Caco-2 (cell line): ENCODE measurements around the gene GFOD1. TPM values are rescaled to one million over a fixed set of nuclear protein-coding genes. Genes with fewer than 3 reads are reported as not detected.

Experiments used
- BruUV-seq: library from RNA; stranded (reverse); fragments of 400-500 nt; replicated peaks from 2 replicates; lab custom pipeline; 2021; lab: Mats Ljungman, UMichigan
- CTCF ChIA-PET: fragments of 300-600 bp; sonication (Branson Sonifier 250); formaldehyde crosslinking; loops from one replicate; lab custom pipeline; 2022; ENCODE audit warnings: antibody characterized with exemption; lab: Charles Lee
- POLR2A ChIA-PET: fragments of 300-600 bp; sonication (Branson Sonifier 250); formaldehyde crosslinking; loops from one replicate; lab custom pipeline; 2022; ENCODE audit warnings: antibody characterized with exemption; lab: Charles Lee
- DNase-seq, 2 experiments: peaks; one replicate each; pipeline versions ENCODE4 v3.0.0 to v3.0.0-alpha.2; 2020 to 2022
- H3K27me3 ChIP-seq: replicated peaks from 2 replicates; pipeline ENCODE4 v1.6.0; 2011; ENCODE audit warnings: low read length; ENCODE audit not compliant: control insufficient read depth, insufficient read depth
- H3K36me3 ChIP-seq: 2 replicates; pipeline ENCODE4 v1.5.1; 2011; ENCODE audit warnings: low read length; ENCODE audit not compliant: control insufficient read depth, insufficient read depth
- H3K4me1 ChIP-seq: fragments of 250-450 bp; sonication (Bioruptor Pico); 2 replicates; pipeline ENCODE4 v1.5.1; 2020; ENCODE audit warnings: mild to moderate bottlenecking
- H3K4me3 ChIP-seq: 2 replicates; pipeline ENCODE4 v1.5.1; 2011; ENCODE audit warnings: low read depth, mild to moderate bottlenecking, control low read depth, low read length
- H3K9me3 ChIP-seq: fragments of 250-450 bp; sonication (Bioruptor Pico); 2 replicates; pipeline ENCODE4 v1.5.1; 2020; ENCODE audit warnings: mild to moderate bottlenecking, moderate library complexity
- H3K27ac Mint-ChIP-seq: one replicate; pipeline ENCODE4 v1.8.0; 2022; ENCODE audit warnings: mixed read lengths; ENCODE audit not compliant: unreplicated experiment
- H3K27me3 Mint-ChIP-seq: one replicate; pipeline ENCODE4 v1.8.0; 2022; ENCODE audit warnings: mixed read lengths; ENCODE audit not compliant: insufficient read depth, unreplicated experiment
- H3K36me3 Mint-ChIP-seq: one replicate; pipeline ENCODE4 v1.8.0; 2022; ENCODE audit warnings: mild to moderate bottlenecking, mixed read lengths; ENCODE audit not compliant: insufficient read depth, unreplicated experiment
- H3K4me1 Mint-ChIP-seq: one replicate; pipeline ENCODE4 v1.8.0; 2022; ENCODE audit warnings: low read depth, mixed read lengths; ENCODE audit not compliant: unreplicated experiment
- H3K4me3 Mint-ChIP-seq: one replicate; pipeline ENCODE4 v1.8.0; 2022; ENCODE audit warnings: mild to moderate bottlenecking, moderate library complexity, mixed read lengths; ENCODE audit not compliant: unreplicated experiment
- H3K9me3 Mint-ChIP-seq: one replicate; pipeline ENCODE4 v1.8.0; 2022; ENCODE audit warnings: mixed read lengths; ENCODE audit not compliant: unreplicated experiment
- CTCF ChIP-seq, 2 experiments: fragments of 200-600 bp in 1 of 2; IDR thresholded peaks; 1 replicate in 1 of 2; 2 replicates in 1 of 2; pipeline versions ENCODE4 v1.5.1 to v1.8.0; 2011 to 2022; ENCODE audit warnings: antibody characterized with exemption in 1 of 2, control low read depth in 1 of 2, inconsistent platforms in 1 of 2, low read depth in 1 of 2, low read length in 1 of 2, mild to moderate bottlenecking in 1 of 2, moderate library complexity in 1 of 2; ENCODE audit not compliant: insufficient read depth in 1 of 2, severe bottlenecking in 1 of 2, unreplicated experiment in 1 of 2
- intact Hi-C: fragments of 100-400 bp; cut with micrococcal nuclease; formaldehyde crosslinking; loops from one replicate; pipeline ENCODE4 v1.10.0; 2022; ENCODE audit not compliant: unreplicated experiment
- total RNA-seq: library from RNA; stranded (reverse); gene quantifications from 2 replicates; pipeline ENCODE4 v1.2.3, GENCODE V29; 2022

The GFOD1 gene
- total RNA-seq, 1 experiment from 2014 or later = 0.84 TPM

- Mint-ChIP-seq H3K4me1 (no peaks in the 10 kb centered on the region), H3K27ac (no peak overlapping the region), H3K9me3 (no peaks in the 10 kb centered on the region), H3K4me3 (no peak overlapping the region), H3K27me3 (peaks cover 8% of the 10 kb centered on the region), H3K36me3 (no peaks in the 10 kb centered on the region)
- ChIA-PET POLR2A (no interaction called here), CTCF (no interaction called here)
- no peak for TF ChIP-seq CTCF (IDR thresholded peaks at IDR 0.05; ENCODE audit: insufficient read depth in 1 of 2, low read depth in 1 of 2, low read length in 1 of 2, severe bottlenecking in 1 of 2, unreplicated experiment in 1 of 2)
- Histone ChIP-seq H3K4me1 (no peaks in the 10 kb centered on the region), H3K9me3 (no peaks in the 10 kb centered on the region), H3K4me3 (no peak overlapping the region), H3K36me3 (no peaks in the 10 kb centered on the region), H3K27me3 (no peaks in the 10 kb centered on the region)
- intact Hi-C loops = no loop called here
- no peak for DNase-seq
- BruUV-seq = no TSS peak
These were observed 77.4 kb downstream of the GFOD1 start for GRCh38 chr6:13409991-13410390.

- TF ChIP-seq CTCF (IDR thresholded peaks at IDR 0.05; ENCODE audit: insufficient read depth in 1 of 2, low read depth in 1 of 2, low read length in 1 of 2, severe bottlenecking in 1 of 2, unreplicated experiment in 1 of 2) = no peak
- H3K27me3 Mint-ChIP-seq = peaks cover 8% of the 10 kb centered on the region
- H3K27ac Mint-ChIP-seq = no peak overlapping the region
- BruUV-seq = no TSS peak
- no peak overlapping the region for H3K4me3 Mint-ChIP-seq
- intact Hi-C loops = no loop called here
- Histone ChIP-seq H3K9me3 (no peaks in the 10 kb centered on the region), H3K4me3 (no peak overlapping the region), H3K27me3 (no peaks in the 10 kb centered on the region), H3K36me3 (no peaks in the 10 kb centered on the region), H3K4me1 (no peaks in the 10 kb centered on the region)
- CTCF ChIA-PET = no interaction called here
- no peaks in the 10 kb centered on the region for H3K4me1 Mint-ChIP-seq
- H3K36me3 Mint-ChIP-seq = no peaks in the 10 kb centered on the region
- no peaks in the 10 kb centered on the region for H3K9me3 Mint-ChIP-seq
- POLR2A ChIA-PET = no interaction called here
- DNase-seq = no peak
These were observed 79.4 kb downstream of the GFOD1 start for GRCh38 chr6:13407709-13408695.

GRCh38 chr6:13407368-13407708 lies 80.1 kb downstream of the GFOD1 start:
- no TSS peak for BruUV-seq
- no peak for DNase-seq
- no peaks in the 10 kb centered on the region for H3K4me1 Mint-ChIP-seq
- peaks cover 8% of the 10 kb centered on the region for H3K27me3 Mint-ChIP-seq
- no peaks in the 10 kb centered on the region for H3K9me3 ChIP-seq
- H3K4me3 ChIP-seq = no peak overlapping the region
- H3K4me1 ChIP-seq = no peaks in the 10 kb centered on the region
- intact Hi-C loops = no loop called here
- POLR2A ChIA-PET = no interaction called here
- CTCF ChIA-PET = no interaction called here
- no peak overlapping the region for H3K4me3 Mint-ChIP-seq
- H3K27ac Mint-ChIP-seq = no peak overlapping the region
- H3K36me3 ChIP-seq = no peaks in the 10 kb centered on the region
- H3K36me3 Mint-ChIP-seq = no peaks in the 10 kb centered on the region
- H3K9me3 Mint-ChIP-seq = no peaks in the 10 kb centered on the region
- no peak for TF ChIP-seq CTCF (IDR thresholded peaks at IDR 0.05; ENCODE audit: insufficient read depth in 1 of 2, low read depth in 1 of 2, low read length in 1 of 2, severe bottlenecking in 1 of 2, unreplicated experiment in 1 of 2)
- no peaks in the 10 kb centered on the region for H3K27me3 ChIP-seq
